ENCODE measurements around the gene SEPHS2. TPM values are rescaled to one million over a fixed set of nuclear protein-coding genes. Genes with fewer than 3 reads are reported as not detected.
A peak's percentile ranks its signal among the peaks of the same experiment; 100 is the strongest.

Gene SEPHS2
- total RNA-seq (10 to 100 TPM; 18.3 to 21.4 TPM), total RNA-seq (22.6 to 39.7 reads per million in 2 donors)

- Mint-ChIP-seq H3K4me1 (peaks cover 25% of the 10 kb centered on the region), H3K4me3 (peak within 1 kb of the TSS; percentile 91)
Measured at GRCh38 chr16:30445408-30446202, at the start of gene SEPHS2. SEPHS2 (minus strand) TSS chr16:30445874; CDS start chr16:30445727, 147 bp downstream.

GRCh38 chr16:30494709-30495108 is 49.0 kb upstream of the SEPHS2 start:
- peaks cover 6% of the 10 kb centered on the region for H3K36me3 Mint-ChIP-seq (ENCODE audit: low read depth)
- H3K9me3 ChIP-seq (ENCODE audit: control insufficient read depth, low read length, poor library complexity, severe bottlenecking) = no peaks in the 10 kb centered on the region
- no peak for DNase-seq
- H3K4me3 Mint-ChIP-seq = no peak overlapping the region
- H3K4me1 Mint-ChIP-seq = peaks cover 16% of the 10 kb centered on the region
- H3K27me3 Mint-ChIP-seq = no peaks in the 10 kb centered on the region
- no peak for ATAC-seq
- peak overlapping the region; percentile 62 for H3K27ac Mint-ChIP-seq

More at GRCh38 chr16:30445408-30446202, at the start of gene SEPHS2:
- no peaks in the 10 kb centered on the region for H3K36me3 Mint-ChIP-seq (ENCODE audit: low read depth)
- DNase-seq = peak; percentile 79 to 94 (median 90)
- H3K27me3 Mint-ChIP-seq = no peaks in the 10 kb centered on the region
- ATAC-seq = peak; percentile 97
- H3K9me3 ChIP-seq (ENCODE audit: control insufficient read depth, low read length, poor library complexity, severe bottlenecking) = no peaks in the 10 kb centered on the region
- H3K27ac Mint-ChIP-seq = peak within 1 kb of the TSS; percentile 46

DNA sequence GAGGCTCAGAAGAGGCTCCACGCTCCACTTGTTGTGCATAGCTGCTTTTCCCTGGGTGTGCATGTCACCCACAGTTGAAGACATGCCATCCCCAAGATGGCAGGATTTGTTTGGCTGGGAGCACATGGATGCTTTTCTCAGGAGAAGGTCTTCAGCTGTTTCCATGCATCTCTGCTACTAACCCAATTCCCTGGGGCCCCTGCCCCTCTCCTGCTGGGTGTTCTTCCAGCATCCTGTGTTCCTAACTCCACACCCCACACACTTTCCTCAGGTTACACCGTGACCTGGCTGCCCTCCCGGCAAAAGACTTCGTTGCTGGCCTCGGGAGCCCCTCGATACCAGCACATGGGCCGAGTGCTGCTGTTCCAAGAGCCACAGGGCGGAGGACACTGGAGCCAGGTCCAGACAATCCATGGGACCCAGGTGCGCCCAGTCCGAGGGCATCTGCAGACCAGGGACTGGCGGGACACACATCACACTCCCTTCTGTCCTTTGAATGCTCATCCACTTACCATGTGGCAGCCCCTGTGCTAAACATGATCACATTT is 48.3 kb upstream of the SEPHS2 start:
- H3K27ac Mint-ChIP-seq = peak overlapping the region; percentile 62
- H3K36me3 Mint-ChIP-seq (ENCODE audit: low read depth) = peaks cover 4% of the 10 kb centered on the region
- no peak for DNase-seq
- no peaks in the 10 kb centered on the region for H3K27me3 Mint-ChIP-seq
- H3K4me1 Mint-ChIP-seq = peaks cover 13% of the 10 kb centered on the region
- H3K9me3 ChIP-seq (ENCODE audit: control insufficient read depth, low read length, poor library complexity, severe bottlenecking) = no peaks in the 10 kb centered on the region
- ATAC-seq = no peak
- no peak overlapping the region for H3K4me3 Mint-ChIP-seq

GRCh38 chr16:30491744-30492308 is 46.2 kb upstream of the SEPHS2 start:
- no peaks in the 10 kb centered on the region for H3K27me3 Mint-ChIP-seq
- no peaks in the 10 kb centered on the region for H3K9me3 ChIP-seq (ENCODE audit: control insufficient read depth, low read length, poor library complexity, severe bottlenecking)
- peaks cover 4% of the 10 kb centered on the region for H3K36me3 Mint-ChIP-seq (ENCODE audit: low read depth)
- ATAC-seq (no peak), DNase-seq (no peak)
- no peak overlapping the region for H3K4me3 Mint-ChIP-seq
- H3K4me1 Mint-ChIP-seq = peaks cover 19% of the 10 kb centered on the region
- H3K27ac Mint-ChIP-seq = no peak overlapping the region

DNA sequence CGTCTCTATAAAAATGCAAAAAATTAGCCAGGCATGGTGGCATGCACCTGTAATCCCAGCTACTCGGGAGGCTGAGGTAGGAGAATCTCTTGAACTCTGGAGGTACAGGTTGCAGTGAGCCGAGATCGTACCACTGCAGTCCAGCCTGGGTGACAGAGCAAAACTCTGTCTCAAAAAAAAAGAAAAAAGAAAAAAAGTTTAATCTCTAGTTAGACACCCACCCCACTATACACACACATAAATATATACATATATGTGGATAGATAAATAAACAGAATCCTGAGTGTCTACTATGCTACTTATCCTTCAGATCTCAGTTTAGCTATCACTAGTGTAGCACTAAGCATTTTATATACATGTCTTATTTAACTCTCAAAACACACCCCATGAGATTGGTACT is 45.6 kb upstream of the SEPHS2 start:
- Mint-ChIP-seq H3K4me3 (peak overlapping the region; percentile 36), H3K36me3 (ENCODE audit: low read depth) (peaks cover 5% of the 10 kb centered on the region), H3K27ac (peak overlapping the region; percentile 32), H3K27me3 (no peaks in the 10 kb centered on the region), H3K4me1 (peaks cover 21% of the 10 kb centered on the region)
- no peaks in the 10 kb centered on the region for H3K9me3 ChIP-seq (ENCODE audit: control insufficient read depth, low read length, poor library complexity, severe bottlenecking)
- DNase-seq (no peak), ATAC-seq (no peak)

DNA sequence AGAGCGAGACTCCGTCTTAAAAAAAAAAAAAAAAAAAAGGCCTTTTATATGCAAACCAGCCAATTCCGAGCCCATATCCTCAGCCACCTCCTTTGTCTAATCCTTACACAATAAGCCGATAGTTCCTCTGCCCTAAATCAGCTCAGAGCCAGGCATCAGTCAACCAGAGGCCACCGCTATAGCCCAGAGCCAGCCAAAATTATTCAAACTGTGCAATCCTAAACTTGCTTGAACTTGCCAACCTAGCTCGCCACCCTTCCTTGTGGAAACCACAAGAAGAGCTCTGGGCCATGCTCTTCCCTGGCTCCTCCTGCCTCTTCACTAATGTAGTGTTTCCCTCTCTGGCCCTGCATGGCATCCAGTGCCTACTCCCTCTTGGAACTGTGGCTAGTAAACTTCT is 44.5 kb upstream of the SEPHS2 start:
- Mint-ChIP-seq H3K27ac (no peak overlapping the region), H3K4me3 (no peak overlapping the region), H3K36me3 (ENCODE audit: low read depth) (peaks cover 4% of the 10 kb centered on the region), H3K27me3 (no peaks in the 10 kb centered on the region), H3K4me1 (peaks cover 24% of the 10 kb centered on the region)
- no peak for ATAC-seq
- no peaks in the 10 kb centered on the region for H3K9me3 ChIP-seq (ENCODE audit: control insufficient read depth, low read length, poor library complexity, severe bottlenecking)
- DNase-seq = no peak

DNA sequence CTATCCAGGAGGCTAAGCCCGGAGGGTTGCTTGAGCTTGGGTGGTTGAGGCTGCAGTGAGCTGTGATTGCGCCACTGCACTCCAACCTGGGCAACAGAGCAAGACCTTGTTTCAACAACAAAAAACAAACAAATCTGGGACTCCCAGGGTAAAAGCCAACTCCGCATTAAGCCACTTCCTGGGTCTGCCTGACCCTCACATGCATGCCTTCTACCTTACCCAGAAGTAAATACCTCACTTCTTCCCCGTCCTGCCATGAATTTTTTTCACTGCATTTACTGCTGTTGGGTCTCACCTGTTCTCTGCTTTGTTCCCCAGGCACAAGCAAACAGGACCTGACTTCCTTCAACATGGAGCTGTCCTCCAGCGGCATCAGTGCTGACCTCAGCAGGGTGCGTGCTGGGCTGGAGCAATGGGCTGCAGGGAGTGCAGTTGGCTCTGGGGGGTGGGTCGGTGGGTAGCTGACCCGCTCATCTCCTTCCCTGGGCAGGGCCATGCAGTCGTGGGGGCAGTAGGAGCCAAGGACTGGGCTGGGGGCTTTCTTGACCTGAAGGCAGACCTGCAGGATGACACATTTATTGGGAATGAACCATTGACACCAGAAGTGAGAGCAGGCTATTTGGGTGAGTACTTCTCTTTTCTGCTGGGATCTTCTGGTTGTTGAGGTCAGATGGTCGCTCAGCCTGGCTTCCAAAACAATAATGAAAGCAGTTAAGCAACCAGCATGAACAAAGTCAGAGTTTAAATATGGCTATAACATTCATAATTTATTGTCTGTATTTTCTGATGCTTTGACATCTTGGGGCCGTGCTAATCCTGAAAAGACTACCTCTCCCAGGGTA is 43.3 kb upstream of the SEPHS2 start:
- ATAC-seq (no peak), DNase-seq (no peak)
- H3K4me3 Mint-ChIP-seq = no peak overlapping the region
- no peaks in the 10 kb centered on the region for H3K9me3 ChIP-seq (ENCODE audit: control insufficient read depth, low read length, poor library complexity, severe bottlenecking)
- no peak overlapping the region for H3K27ac Mint-ChIP-seq
- peaks cover 20% of the 10 kb centered on the region for H3K4me1 Mint-ChIP-seq
- H3K27me3 Mint-ChIP-seq = no peaks in the 10 kb centered on the region
- peaks cover 4% of the 10 kb centered on the region for H3K36me3 Mint-ChIP-seq (ENCODE audit: low read depth)

- Mint-ChIP-seq H3K27ac (peak overlapping the region; percentile 67), H3K4me3 (no peak overlapping the region), H3K27me3 (no peaks in the 10 kb centered on the region), H3K36me3 (ENCODE audit: low read depth) (peaks cover 7% of the 10 kb centered on the region), H3K4me1 (peaks cover 20% of the 10 kb centered on the region)
- no peaks in the 10 kb centered on the region for H3K9me3 ChIP-seq (ENCODE audit: control insufficient read depth, low read length, poor library complexity, severe bottlenecking)
- no peak for ATAC-seq
- no peak for DNase-seq
Measured at GRCh38 chr16:30485818-30486436, 40.3 kb upstream of the SEPHS2 start.

DNA sequence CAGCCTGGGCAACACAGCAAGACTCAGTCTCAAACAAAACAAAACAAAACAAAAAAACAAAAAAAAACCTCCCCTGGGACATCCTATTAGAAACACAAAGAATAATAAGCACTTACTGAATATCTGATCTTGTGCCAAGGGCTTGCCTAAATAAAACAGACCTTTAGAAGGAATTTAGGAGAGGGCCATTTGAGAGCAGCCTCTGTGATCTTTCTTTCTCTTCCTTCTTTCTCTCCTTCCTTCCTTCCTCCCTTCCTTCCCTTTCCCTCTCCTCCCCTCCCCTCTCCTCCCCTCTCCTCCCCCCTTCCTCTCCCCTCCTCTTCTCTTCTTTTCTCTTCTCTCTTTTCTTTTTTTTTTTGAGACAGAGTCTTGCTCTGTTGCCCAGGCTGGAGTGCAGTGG is 39.2 kb upstream of the SEPHS2 start:
- peak overlapping the region; percentile 89 for H3K27ac Mint-ChIP-seq
- H3K36me3 Mint-ChIP-seq (ENCODE audit: low read depth) = peaks cover 5% of the 10 kb centered on the region
- no peaks in the 10 kb centered on the region for H3K9me3 ChIP-seq (ENCODE audit: control insufficient read depth, low read length, poor library complexity, severe bottlenecking)
- DNase-seq = no peak
- peaks cover 21% of the 10 kb centered on the region for H3K4me1 Mint-ChIP-seq
- no peak overlapping the region for H3K4me3 Mint-ChIP-seq
- no peaks in the 10 kb centered on the region for H3K27me3 Mint-ChIP-seq
- no peak for ATAC-seq

DNA sequence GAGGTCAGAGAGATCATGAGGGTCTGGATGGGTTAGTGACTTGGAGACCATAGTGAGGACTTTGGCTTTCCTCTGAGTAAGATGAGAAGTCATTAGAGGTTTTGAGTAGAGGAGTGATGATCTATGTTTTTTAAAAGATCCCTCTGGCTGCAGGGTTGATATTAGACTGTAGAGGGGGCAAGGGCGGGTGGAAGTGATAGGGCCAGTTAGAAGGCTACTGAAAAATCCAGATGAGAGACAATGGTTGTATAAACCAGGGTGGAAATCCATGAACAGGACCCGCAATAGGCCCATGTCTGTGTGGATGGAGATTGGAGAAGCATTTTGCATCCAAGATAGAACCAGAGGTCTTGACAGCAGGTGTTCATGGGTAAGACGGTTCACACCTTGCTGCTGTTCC is 36.7 kb upstream of the SEPHS2 start:
- DNase-seq (no peak), ATAC-seq (peak; percentile 49)
- Mint-ChIP-seq H3K27me3 (no peaks in the 10 kb centered on the region), H3K27ac (peak overlapping the region; percentile 56), H3K4me1 (peaks cover 23% of the 10 kb centered on the region), H3K4me3 (no peak overlapping the region), H3K36me3 (ENCODE audit: low read depth) (peaks cover 10% of the 10 kb centered on the region)
- H3K9me3 ChIP-seq (ENCODE audit: control insufficient read depth, low read length, poor library complexity, severe bottlenecking) = no peaks in the 10 kb centered on the region

- no peaks in the 10 kb centered on the region for H3K27me3 Mint-ChIP-seq
- no peak overlapping the region for H3K4me3 Mint-ChIP-seq
- H3K36me3 Mint-ChIP-seq (ENCODE audit: low read depth) = peaks cover 8% of the 10 kb centered on the region
- no peaks in the 10 kb centered on the region for H3K9me3 ChIP-seq (ENCODE audit: control insufficient read depth, low read length, poor library complexity, severe bottlenecking)
- no peak for ATAC-seq
- no peak for DNase-seq
- peaks cover 26% of the 10 kb centered on the region for H3K4me1 Mint-ChIP-seq
- H3K27ac Mint-ChIP-seq = peak overlapping the region; percentile 56
Measured at GRCh38 chr16:30481381-30481780, 35.7 kb upstream of the SEPHS2 start.

GRCh38 chr16:30478766-30479478 is 33.2 kb upstream of the SEPHS2 start:
- Mint-ChIP-seq H3K36me3 (ENCODE audit: low read depth) (peaks cover 8% of the 10 kb centered on the region), H3K27ac (no peak overlapping the region), H3K4me3 (peak overlapping the region; percentile 63), H3K27me3 (no peaks in the 10 kb centered on the region), H3K4me1 (peaks cover 36% of the 10 kb centered on the region)
- no peak for ATAC-seq
- H3K9me3 ChIP-seq (ENCODE audit: control insufficient read depth, low read length, poor library complexity, severe bottlenecking) = no peaks in the 10 kb centered on the region
- DNase-seq = no peak
